GM12891 (cell line): ENCODE results near the gene MED13L.

Experiments
- PAX5 ChIP-seq: IDR thresholded peaks from 2 replicates; pipeline ENCODE4 v1.6.1; 2011; ENCODE audit warnings: low read length, moderate library complexity, mild to moderate bottlenecking; ENCODE audit not compliant: insufficient read depth, severe bottlenecking
- POLR2A ChIP-seq: IDR thresholded peaks from 2 replicates; pipeline ENCODE4 v1.6.1; 2011; ENCODE audit warnings: low read depth, low read length, control low read depth
- POLR2AphosphoS5 ChIP-seq: IDR thresholded peaks from 2 replicates; pipeline ENCODE4 v1.6.1; 2011; ENCODE audit warnings: low read depth, low read length, control low read depth
- POU2F2 ChIP-seq: IDR thresholded peaks from 2 replicates; pipeline ENCODE4 v1.6.1; 2011; ENCODE audit warnings: low read depth, mild to moderate bottlenecking, control low read depth, low read length, moderate library complexity
- TAF1 ChIP-seq: IDR thresholded peaks from 2 replicates; pipeline ENCODE4 v1.6.1; 2011; ENCODE audit warnings: low read depth, low read length, control low read depth

- no peak for TF ChIP-seq POLR2A
- TF ChIP-seq PAX5, result no peak
- TF ChIP-seq POLR2AphosphoS5, result no peak
- no peak for TF ChIP-seq POU2F2
- TF ChIP-seq TAF1, result no peak
Observed at GRCh38 chr12:116137318-116137717, 140.2 kb downstream of the MED13L start.
